Measurements from ENCODE around the gene PRPF6. TPM values are rescaled to one million over a fixed set of nuclear protein-coding genes. Genes with fewer than 3 reads are reported as not detected.

PRPF6 gene
- polyA plus RNA-seq, 1 donor from 2014 or later: 91.9 TPM

- no peak overlapping the region for H3K27ac ChIP-seq (ENCODE audit: low read length)
- H3K4me2 ChIP-seq (ENCODE audit: low read length): no peak overlapping the region
- H3K27me3 ChIP-seq (ENCODE audit: insufficient read depth, low read depth, low read length): no peaks in the 10 kb centered on the region
- TF ChIP-seq EZH2 (IDR thresholded peaks at IDR 0.05; ENCODE audit: borderline replicate concordance, insufficient read depth, low read length, poor library complexity, severe bottlenecking) (no peak), SMC3 (conservative IDR thresholded peaks at IDR 0.05; ENCODE audit: poor library complexity) (no peak), MXI1 (conservative IDR thresholded peaks at IDR 0.05; ENCODE audit: poor library complexity, severe bottlenecking) (no peak), RAD21 (conservative IDR thresholded peaks at IDR 0.05) (no peak), REST (IDR thresholded peaks at IDR 0.05; ENCODE audit: borderline replicate concordance) (no peak)
- no peaks in the 10 kb centered on the region for H3K36me3 ChIP-seq (ENCODE audit: insufficient read depth, low read length)
- no peaks in the 10 kb centered on the region for H3K9me2 ChIP-seq (ENCODE audit: insufficient read depth, low read length)
- H3K9ac ChIP-seq (ENCODE audit: low read length): no peak overlapping the region
- no peak overlapping the region for H2AFZ ChIP-seq (ENCODE audit: low read depth, low read length)
- no peaks in the 10 kb centered on the region for H3F3A ChIP-seq (ENCODE audit: insufficient read depth, low read length, poor library complexity, severe bottlenecking)
- no peaks in the 10 kb centered on the region for H3K9me3 ChIP-seq (ENCODE audit: low read length)
- no peaks in the 10 kb centered on the region for H4K20me1 ChIP-seq (ENCODE audit: insufficient read depth)
- H3K79me2 ChIP-seq (replicated peaks; ENCODE audit: insufficient read depth, low read length): peaks cover 7% of the 10 kb centered on the region
- H3K4me3 ChIP-seq (ENCODE audit: low read length): no peak overlapping the region
Observed at GRCh38 chr20:64067733-64068307, 86.9 kb downstream of the PRPF6 start.

- Histone ChIP-seq H3K9me2 (ENCODE audit: insufficient read depth, low read length) (no peaks in the 10 kb centered on the region), H3K27ac (ENCODE audit: low read length) (no peak overlapping the region), H3K79me2 (replicated peaks; ENCODE audit: insufficient read depth, low read length) (peaks cover 6% of the 10 kb centered on the region), H3F3A (ENCODE audit: insufficient read depth, low read length, poor library complexity, severe bottlenecking) (no peaks in the 10 kb centered on the region), H3K4me3 (ENCODE audit: low read length) (no peak overlapping the region), H3K36me3 (ENCODE audit: insufficient read depth, low read length) (no peaks in the 10 kb centered on the region), H4K20me1 (ENCODE audit: insufficient read depth) (no peaks in the 10 kb centered on the region), H3K9me3 (ENCODE audit: low read length) (no peaks in the 10 kb centered on the region), H3K4me2 (ENCODE audit: low read length) (no peak overlapping the region), H3K27me3 (ENCODE audit: insufficient read depth, low read depth, low read length) (no peaks in the 10 kb centered on the region), H3K9ac (ENCODE audit: low read length) (no peak overlapping the region), H2AFZ (ENCODE audit: low read depth, low read length) (no peak overlapping the region)
- no peak for TF ChIP-seq TAF1 (IDR thresholded peaks at IDR 0.05; ENCODE audit: low read depth)
- TF ChIP-seq EZH2 (IDR thresholded peaks at IDR 0.05; ENCODE audit: borderline replicate concordance, insufficient read depth, low read length, poor library complexity, severe bottlenecking): no peak
- no peak for TF ChIP-seq SMC3 (conservative IDR thresholded peaks at IDR 0.05; ENCODE audit: poor library complexity)
Observed at GRCh38 chr20:64068386-64069208, 87.7 kb downstream of the PRPF6 start.

GRCh38 chr20:64069209-64069613 is 88.3 kb downstream of the PRPF6 start:
- TF ChIP-seq CTCF (IDR thresholded peaks at IDR 0.05; ENCODE audit: poor library complexity, severe bottlenecking) (no peak), RAD21 (conservative IDR thresholded peaks at IDR 0.05) (no peak), SMC3 (conservative IDR thresholded peaks at IDR 0.05; ENCODE audit: poor library complexity) (no peak), MXI1 (conservative IDR thresholded peaks at IDR 0.05; ENCODE audit: poor library complexity, severe bottlenecking) (no peak), REST (IDR thresholded peaks at IDR 0.05; ENCODE audit: borderline replicate concordance) (no peak), EZH2 (IDR thresholded peaks at IDR 0.05; ENCODE audit: borderline replicate concordance, insufficient read depth, low read length, poor library complexity, severe bottlenecking) (no peak), EP300 (conservative IDR thresholded peaks at IDR 0.05; ENCODE audit: poor library complexity, severe bottlenecking) (no peak), POLR2AphosphoS5 (IDR thresholded peaks at IDR 0.05) (no peak), TAF1 (IDR thresholded peaks at IDR 0.05; ENCODE audit: low read depth) (no peak)
- H2AFZ ChIP-seq (ENCODE audit: low read depth, low read length): no peak overlapping the region
- H3F3A ChIP-seq (ENCODE audit: insufficient read depth, low read length, poor library complexity, severe bottlenecking): no peaks in the 10 kb centered on the region
- H3K36me3 ChIP-seq (ENCODE audit: insufficient read depth, low read length): no peaks in the 10 kb centered on the region
- H3K9ac ChIP-seq (ENCODE audit: low read length): no peak overlapping the region
- no peaks in the 10 kb centered on the region for H3K27me3 ChIP-seq (ENCODE audit: insufficient read depth, low read depth, low read length)
- no peaks in the 10 kb centered on the region for H3K9me3 ChIP-seq (ENCODE audit: low read length)
- H3K4me3 ChIP-seq (ENCODE audit: low read length): no peak overlapping the region
- H3K4me2 ChIP-seq (ENCODE audit: low read length): no peak overlapping the region
- no peaks in the 10 kb centered on the region for H3K9me2 ChIP-seq (ENCODE audit: insufficient read depth, low read length)
- no peaks in the 10 kb centered on the region for H3K79me2 ChIP-seq (replicated peaks; ENCODE audit: insufficient read depth, low read length)
- H4K20me1 ChIP-seq (ENCODE audit: insufficient read depth): no peaks in the 10 kb centered on the region
- H3K27ac ChIP-seq (ENCODE audit: low read length): no peak overlapping the region
